ENCODE measurements around the gene PPP1R14D. TPM values are rescaled to one million over a fixed set of nuclear protein-coding genes. Genes with fewer than 3 reads are reported as not detected.

The PPP1R14D gene
- total and polyA plus RNA-seq, 2 donors, result 0.14 to 1.2 TPM

DNA sequence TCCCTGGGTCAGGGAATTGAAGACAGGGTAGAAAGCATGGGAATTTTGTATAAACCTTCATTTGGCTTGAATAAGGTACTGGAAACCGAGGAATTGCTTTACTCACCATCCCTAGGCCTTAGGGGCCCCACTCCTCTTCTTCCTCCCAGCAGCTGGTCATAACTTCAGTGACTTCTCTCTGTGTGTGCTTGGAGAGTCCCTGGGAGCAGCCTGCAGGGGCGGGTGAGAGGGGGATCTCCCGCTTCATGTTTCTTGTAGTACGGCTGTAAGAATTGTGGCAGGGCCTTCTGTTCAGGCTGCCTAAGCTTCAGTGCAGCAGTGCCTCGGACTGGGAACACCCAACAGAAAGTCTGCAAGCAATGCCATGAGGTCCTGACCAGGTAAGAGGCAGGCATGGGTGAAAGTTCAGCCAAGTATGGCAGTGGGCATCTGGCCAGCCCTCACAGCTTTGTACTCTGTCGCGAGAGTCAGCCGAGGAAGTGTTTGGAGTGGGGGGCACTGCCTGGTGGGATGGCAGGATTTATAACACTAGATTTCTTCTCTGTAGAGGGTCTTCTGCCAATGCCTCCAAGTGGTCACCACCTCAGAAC, 19.6 kb downstream of the PPP1R14D start:
- H3K36me3 ChIP-seq (ENCODE audit: control insufficient read depth in 2 of 2, insufficient read depth in 2 of 2, low read length in 1 of 2), result peaks cover 23 to 33% of the 10 kb centered on the region in 2 donors
- 97% methylated on average over 8 of the region's 8 CpGs for WGBS
- H3K27ac ChIP-seq (ENCODE audit: low read depth in 1 of 2, low read length in 1 of 2), result no peak overlapping the region
- H3K4me3 ChIP-seq (ENCODE audit: low read length in 2 of 2), result no peak overlapping the region
- H3K4me1 ChIP-seq (ENCODE audit: control insufficient read depth in 2 of 2, insufficient read depth in 2 of 2, low read length in 2 of 2), result peaks cover 3 to 27% of the 10 kb centered on the region in 2 donors
- H3K27me3 ChIP-seq (ENCODE audit: control insufficient read depth in 2 of 2, insufficient read depth in 1 of 2, low read length in 1 of 2), result no peaks in the 10 kb centered on the region
- no peak for DNase-seq (ENCODE audit: low read depth in 6 of 9, low spot score in 9 of 9)
- H3K9me3 ChIP-seq (ENCODE audit: control insufficient read depth in 2 of 2, insufficient read depth in 1 of 2, low read length in 1 of 2), result no peaks in the 10 kb centered on the region

DNA sequence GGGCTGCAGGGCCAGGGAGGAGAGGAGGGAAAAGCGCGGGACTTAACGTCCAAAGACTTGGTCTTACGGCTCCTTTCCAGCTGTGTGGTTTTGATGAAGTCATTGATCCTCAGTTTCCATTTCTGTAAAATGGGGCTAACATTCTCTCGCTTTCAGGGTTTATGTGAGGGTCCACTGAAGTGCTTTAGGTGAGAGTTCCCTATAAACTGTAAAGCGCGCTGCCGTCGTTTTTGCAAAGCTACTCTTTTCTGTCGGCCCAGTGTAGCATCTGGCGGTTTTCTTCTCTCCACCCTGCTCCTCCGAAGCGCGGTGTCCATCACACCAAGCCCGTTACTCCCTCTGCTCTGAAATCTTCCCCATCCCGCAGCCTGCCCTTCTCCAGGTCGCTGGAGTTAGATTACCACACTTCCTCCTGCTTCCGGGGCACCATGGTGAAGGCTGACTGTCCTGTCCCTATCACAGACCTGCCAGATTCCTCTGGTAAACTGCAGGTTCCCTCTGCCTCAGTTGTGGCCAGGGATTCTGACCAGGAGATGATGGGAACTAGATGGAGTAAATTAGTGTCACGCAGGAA, 20.5 kb downstream of the PPP1R14D start:
- peak overlapping the region; percentile 61 to 81 for H3K4me3 ChIP-seq (ENCODE audit: low read length in 2 of 2)
- no peaks in the 10 kb centered on the region for H3K27me3 ChIP-seq (ENCODE audit: control insufficient read depth in 2 of 2, insufficient read depth in 1 of 2, low read length in 1 of 2)
- H3K4me1 ChIP-seq (ENCODE audit: control insufficient read depth in 2 of 2, insufficient read depth in 2 of 2, low read length in 2 of 2), result peaks cover 3 to 27% of the 10 kb centered on the region in 2 donors
- H3K36me3 ChIP-seq (ENCODE audit: control insufficient read depth in 2 of 2, insufficient read depth in 2 of 2, low read length in 1 of 2), result peaks cover 14 to 23% of the 10 kb centered on the region in 2 donors
- WGBS, result 10% methylated on average over 19 of the region's 19 CpGs
- H3K27ac ChIP-seq (ENCODE audit: low read depth in 1 of 2, low read length in 1 of 2), result peak overlapping the region in 1 of 2 donors; percentile 12
- DNase-seq (ENCODE audit: low read depth in 6 of 9, low spot score in 9 of 9), result peak in 1 of 9 donors; percentile 6
- no peaks in the 10 kb centered on the region for H3K9me3 ChIP-seq (ENCODE audit: control insufficient read depth in 2 of 2, insufficient read depth in 1 of 2, low read length in 1 of 2)

- under 1% methylated on average over 64 of the region's 64 CpGs for WGBS
- peaks cover 3 to 27% of the 10 kb centered on the region in 2 donors for H3K4me1 ChIP-seq (ENCODE audit: control insufficient read depth in 2 of 2, insufficient read depth in 2 of 2, low read length in 2 of 2)
- peak within 1 kb of the TSS; percentile 83 to 96 for H3K27ac ChIP-seq (ENCODE audit: low read depth in 1 of 2, low read length in 1 of 2)
- DNase-seq (ENCODE audit: low read depth in 6 of 9, low spot score in 9 of 9), result peak; percentile 91 to 98 (median 96)
- peaks cover 13 to 18% of the 10 kb centered on the region in 2 donors for H3K36me3 ChIP-seq (ENCODE audit: control insufficient read depth in 2 of 2, insufficient read depth in 2 of 2, low read length in 1 of 2)
- H3K9me3 ChIP-seq (ENCODE audit: control insufficient read depth in 2 of 2, insufficient read depth in 1 of 2, low read length in 1 of 2), result no peaks in the 10 kb centered on the region
- H3K27me3 ChIP-seq (ENCODE audit: control insufficient read depth in 2 of 2, insufficient read depth in 1 of 2, low read length in 1 of 2), result no peaks in the 10 kb centered on the region
- H3K4me3 ChIP-seq (ENCODE audit: low read length in 2 of 2), result peak within 1 kb of the TSS; percentile 61 to 81
Observed at GRCh38 chr15:40807028-40807887, 21.2 kb downstream of the PPP1R14D start, which contains the start of the genes DNAJC17 and ZFYVE19. Gene DNAJC17, minus strand, starts transcription at chr15:40807473. Its CDS starts 27 bp downstream, at chr15:40807446. Gene ZFYVE19, plus strand, starts transcription at chr15:40807089. Its CDS starts 501 bp downstream, at chr15:40807590.

- Histone ChIP-seq H3K4me3 (ENCODE audit: low read length in 2 of 2) (peak overlapping the region; percentile 61 to 81), H3K36me3 (ENCODE audit: control insufficient read depth in 2 of 2, insufficient read depth in 2 of 2, low read length in 1 of 2) (peaks cover 14 to 18% of the 10 kb centered on the region in 2 donors), H3K9me3 (ENCODE audit: control insufficient read depth in 2 of 2, insufficient read depth in 1 of 2, low read length in 1 of 2) (no peaks in the 10 kb centered on the region), H3K27ac (ENCODE audit: low read depth in 1 of 2, low read length in 1 of 2) (peak overlapping the region; percentile 83 to 96), H3K4me1 (ENCODE audit: control insufficient read depth in 2 of 2, insufficient read depth in 2 of 2, low read length in 2 of 2) (peaks cover 3 to 27% of the 10 kb centered on the region in 2 donors), H3K27me3 (ENCODE audit: control insufficient read depth in 2 of 2, insufficient read depth in 1 of 2, low read length in 1 of 2) (no peaks in the 10 kb centered on the region)
- WGBS, result 3% methylated on average over 2 of the region's 2 CpGs
- DNase-seq (ENCODE audit: low read depth in 6 of 9, low spot score in 9 of 9), result no peak
Observed at GRCh38 chr15:40806672-40807027, 21.9 kb downstream of the PPP1R14D start.

- Histone ChIP-seq H3K4me1 (ENCODE audit: control insufficient read depth in 2 of 2, insufficient read depth in 2 of 2, low read length in 2 of 2) (peaks cover 3 to 19% of the 10 kb centered on the region in 2 donors), H3K4me3 (ENCODE audit: low read length in 2 of 2) (no peak overlapping the region), H3K27me3 (ENCODE audit: control insufficient read depth in 2 of 2, insufficient read depth in 1 of 2, low read length in 1 of 2) (no peaks in the 10 kb centered on the region), H3K9me3 (ENCODE audit: control insufficient read depth in 2 of 2, insufficient read depth in 1 of 2, low read length in 1 of 2) (no peaks in the 10 kb centered on the region), H3K27ac (ENCODE audit: low read depth in 1 of 2, low read length in 1 of 2) (no peak overlapping the region), H3K36me3 (ENCODE audit: control insufficient read depth in 2 of 2, insufficient read depth in 2 of 2, low read length in 1 of 2) (peaks cover 3 to 5% of the 10 kb centered on the region in 2 donors)
- 98% methylated on average over 1 of the region's 1 CpG for WGBS
- DNase-seq (ENCODE audit: low read depth in 6 of 9, low spot score in 9 of 9), result no peak
Observed at GRCh38 chr15:40803688-40804087, 24.8 kb downstream of the PPP1R14D start.

GRCh38 chr15:40803076-40803475, 25.4 kb downstream of the PPP1R14D start:
- H3K4me3 ChIP-seq (ENCODE audit: low read length in 2 of 2), result no peak overlapping the region
- H3K27me3 ChIP-seq (ENCODE audit: control insufficient read depth in 2 of 2, insufficient read depth in 1 of 2, low read length in 1 of 2), result no peaks in the 10 kb centered on the region
- H3K9me3 ChIP-seq (ENCODE audit: control insufficient read depth in 2 of 2, insufficient read depth in 1 of 2, low read length in 1 of 2), result no peaks in the 10 kb centered on the region
- no peak for DNase-seq (ENCODE audit: low read depth in 6 of 9, low spot score in 9 of 9)
- H3K36me3 ChIP-seq (ENCODE audit: control insufficient read depth in 2 of 2, insufficient read depth in 2 of 2, low read length in 1 of 2), result peaks cover 5 to 7% of the 10 kb centered on the region in 2 donors
- peaks cover 2 to 14% of the 10 kb centered on the region in 2 donors for H3K4me1 ChIP-seq (ENCODE audit: control insufficient read depth in 2 of 2, insufficient read depth in 2 of 2, low read length in 2 of 2)
- H3K27ac ChIP-seq (ENCODE audit: low read depth in 1 of 2, low read length in 1 of 2), result no peak overlapping the region
- WGBS, result 100% methylated on average over 2 of the region's 2 CpGs

- H3K36me3 ChIP-seq (ENCODE audit: control insufficient read depth in 2 of 2, insufficient read depth in 2 of 2, low read length in 1 of 2), result peaks cover 5 to 7% of the 10 kb centered on the region in 2 donors
- H3K27ac ChIP-seq (ENCODE audit: low read depth in 1 of 2, low read length in 1 of 2), result no peak overlapping the region
- H3K9me3 ChIP-seq (ENCODE audit: control insufficient read depth in 2 of 2, insufficient read depth in 1 of 2, low read length in 1 of 2), result no peaks in the 10 kb centered on the region
- H3K4me1 ChIP-seq (ENCODE audit: control insufficient read depth in 2 of 2, insufficient read depth in 2 of 2, low read length in 2 of 2), result no peaks in the 10 kb centered on the region
- 100% methylated on average over 3 of the region's 3 CpGs for WGBS
- H3K4me3 ChIP-seq (ENCODE audit: low read length in 2 of 2), result no peak overlapping the region
- no peak for DNase-seq (ENCODE audit: low read depth in 6 of 9, low spot score in 9 of 9)
- H3K27me3 ChIP-seq (ENCODE audit: control insufficient read depth in 2 of 2, insufficient read depth in 1 of 2, low read length in 1 of 2), result no peaks in the 10 kb centered on the region
Observed at GRCh38 chr15:40799523-40799922, 29.0 kb downstream of the PPP1R14D start.

- Histone ChIP-seq H3K27me3 (ENCODE audit: control insufficient read depth in 2 of 2, insufficient read depth in 1 of 2, low read length in 1 of 2) (no peaks in the 10 kb centered on the region), H3K9me3 (ENCODE audit: control insufficient read depth in 2 of 2, insufficient read depth in 1 of 2, low read length in 1 of 2) (no peaks in the 10 kb centered on the region), H3K4me3 (ENCODE audit: low read length in 2 of 2) (no peak overlapping the region), H3K36me3 (ENCODE audit: control insufficient read depth in 2 of 2, insufficient read depth in 2 of 2, low read length in 1 of 2) (peaks cover 6 to 10% of the 10 kb centered on the region in 2 donors), H3K4me1 (ENCODE audit: control insufficient read depth in 2 of 2, insufficient read depth in 2 of 2, low read length in 2 of 2) (no peaks in the 10 kb centered on the region), H3K27ac (ENCODE audit: low read depth in 1 of 2, low read length in 1 of 2) (no peak overlapping the region)
- DNase-seq (ENCODE audit: low read depth in 6 of 9, low spot score in 9 of 9), result no peak
- WGBS, result 94% methylated on average over 5 of the region's 5 CpGs
Observed at GRCh38 chr15:40796512-40796911, 32.0 kb downstream of the PPP1R14D start.

DNA sequence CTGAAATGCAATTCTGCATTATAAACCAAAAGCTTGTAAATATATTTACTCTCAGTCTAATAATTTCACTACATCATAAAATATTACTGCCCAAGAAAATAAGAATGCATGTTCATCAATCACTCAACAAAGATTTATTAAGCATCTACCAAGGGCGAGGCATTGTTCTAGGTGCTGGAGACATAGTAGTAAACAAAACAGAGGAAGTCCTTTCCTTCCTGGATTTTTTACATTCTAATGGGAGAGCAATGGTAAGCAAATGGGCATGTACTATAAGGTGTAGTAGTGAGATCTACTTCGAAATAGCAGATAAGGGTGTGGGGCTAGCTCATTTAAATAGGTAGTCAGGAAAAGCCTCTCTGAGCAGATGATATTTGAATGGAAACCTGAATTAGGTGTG, 32.5 kb downstream of the PPP1R14D start:
- H3K9me3 ChIP-seq (ENCODE audit: control insufficient read depth in 2 of 2, insufficient read depth in 1 of 2, low read length in 1 of 2), result no peaks in the 10 kb centered on the region
- peaks cover 6 to 7% of the 10 kb centered on the region in 2 donors for H3K36me3 ChIP-seq (ENCODE audit: control insufficient read depth in 2 of 2, insufficient read depth in 2 of 2, low read length in 1 of 2)
- no peaks in the 10 kb centered on the region for H3K27me3 ChIP-seq (ENCODE audit: control insufficient read depth in 2 of 2, insufficient read depth in 1 of 2, low read length in 1 of 2)
- no peaks in the 10 kb centered on the region for H3K4me1 ChIP-seq (ENCODE audit: control insufficient read depth in 2 of 2, insufficient read depth in 2 of 2, low read length in 2 of 2)
- DNase-seq (ENCODE audit: low read depth in 6 of 9, low spot score in 9 of 9), result no peak
- no peak overlapping the region for H3K4me3 ChIP-seq (ENCODE audit: low read length in 2 of 2)
- WGBS, result 95% methylated on average over 2 of the region's 2 CpGs
- H3K27ac ChIP-seq (ENCODE audit: low read depth in 1 of 2, low read length in 1 of 2), result no peak overlapping the region

Measured in thymus (tissue), 11 donors.